Measurements from ENCODE around the gene SEPHS1. TPM values are rescaled to one million over a fixed set of nuclear protein-coding genes. Genes with fewer than 3 reads are reported as not detected.

The SEPHS1 gene
- total and polyA plus RNA-seq, 7 donors = 25.9 to 41.0 (median 33.5) TPM

- no peak for DNase-seq
- Histone ChIP-seq H3K36me3 (no peaks in the 10 kb centered on the region), H3K4me1 (no peaks in the 10 kb centered on the region), H3K4me3 (no peak overlapping the region), H3K27ac (no peak overlapping the region), H3K27me3 (no peaks in the 10 kb centered on the region), H3K9me3 (no peaks in the 10 kb centered on the region)
- no peak for TF ChIP-seq POLR2AphosphoS5 (IDR thresholded peaks at IDR 0.05)
- no peak for TF ChIP-seq POLR2A (IDR thresholded peaks at IDR 0.05)
- TF ChIP-seq CTCF (IDR thresholded peaks at IDR 0.05) = no peak
- no peak for TF ChIP-seq EP300 (IDR thresholded peaks at IDR 0.05)
- intact Hi-C loops (cut with DNase I) = no loop called here
- 89 to 90% methylated on average over 5 of the region's 5 CpGs for WGBS, 2 donors
Measured at GRCh38 chr10:13311177-13311575, 36.9 kb downstream of the SEPHS1 start.

- TF ChIP-seq POLR2A (IDR thresholded peaks at IDR 0.05) = no peak
- no peak for TF ChIP-seq CTCF (IDR thresholded peaks at IDR 0.05)
- no peak for TF ChIP-seq POLR2AphosphoS5 (IDR thresholded peaks at IDR 0.05)
- no peak for TF ChIP-seq EP300 (IDR thresholded peaks at IDR 0.05)
- intact Hi-C loops (cut with DNase I) = no loop called here
- 89 to 90% methylated on average over 7 of the region's 7 CpGs for WGBS, 2 donors
- DNase-seq = no peak
- Histone ChIP-seq H3K27ac (no peak overlapping the region), H3K4me3 (no peak overlapping the region), H3K9me3 (no peaks in the 10 kb centered on the region), H3K4me1 (no peaks in the 10 kb centered on the region), H3K27me3 (no peaks in the 10 kb centered on the region), H3K36me3 (no peaks in the 10 kb centered on the region)
Measured at GRCh38 chr10:13310518-13311176, 37.4 kb downstream of the SEPHS1 start.

GRCh38 chr10:13309792-13310191 lies 38.3 kb downstream of the SEPHS1 start:
- Histone ChIP-seq H3K36me3 (no peaks in the 10 kb centered on the region), H3K27me3 (no peaks in the 10 kb centered on the region), H3K9me3 (no peaks in the 10 kb centered on the region), H3K4me3 (no peak overlapping the region), H3K4me1 (no peaks in the 10 kb centered on the region), H3K27ac (no peak overlapping the region)
- intact Hi-C loops (cut with DNase I) = no loop called here
- TF ChIP-seq POLR2AphosphoS5 (IDR thresholded peaks at IDR 0.05) (no peak), EP300 (IDR thresholded peaks at IDR 0.05) (no peak), CTCF (IDR thresholded peaks at IDR 0.05) (no peak), POLR2A (IDR thresholded peaks at IDR 0.05) (no peak)
- WGBS, 2 donors = 95 to 96% methylated on average over 2 of the region's 2 CpGs
- no peak for DNase-seq

- Histone ChIP-seq H3K27ac (no peak overlapping the region), H3K4me1 (no peaks in the 10 kb centered on the region), H3K9me3 (no peaks in the 10 kb centered on the region), H3K27me3 (no peaks in the 10 kb centered on the region), H3K36me3 (no peaks in the 10 kb centered on the region), H3K4me3 (no peak overlapping the region)
- TF ChIP-seq POLR2AphosphoS5 (IDR thresholded peaks at IDR 0.05) = no peak
- no peak for TF ChIP-seq POLR2A (IDR thresholded peaks at IDR 0.05)
- TF ChIP-seq EP300 (IDR thresholded peaks at IDR 0.05) = no peak
- no peak for TF ChIP-seq CTCF (IDR thresholded peaks at IDR 0.05)
- intact Hi-C loops (cut with DNase I) = no loop called here
- 86 to 91% methylated on average over 6 of the region's 6 CpGs for WGBS, 2 donors
- DNase-seq = no peak
Measured at GRCh38 chr10:13308096-13308495, 40.0 kb downstream of the SEPHS1 start.

- no peaks in the 10 kb centered on the region for H3K27me3 ChIP-seq
- H3K9me3 ChIP-seq = no peaks in the 10 kb centered on the region
- H3K4me3 ChIP-seq = no peak overlapping the region
- DNase-seq = no peak
- no peak overlapping the region for H3K27ac ChIP-seq
- peaks cover 0 to 15% (median 9%) of the 10 kb centered on the region in 4 donors for H3K4me1 ChIP-seq
- intact Hi-C loops (cut with DNase I) = no loop called here
- WGBS, 2 donors = 85 to 89% methylated on average over 6 of the region's 6 CpGs
- H3K36me3 ChIP-seq = no peaks in the 10 kb centered on the region
- TF ChIP-seq CTCF (IDR thresholded peaks at IDR 0.05) = no peak
- TF ChIP-seq EP300 (IDR thresholded peaks at IDR 0.05) = no peak
- no peak for TF ChIP-seq POLR2A (IDR thresholded peaks at IDR 0.05)
- no peak for TF ChIP-seq POLR2AphosphoS5 (IDR thresholded peaks at IDR 0.05)
Measured at GRCh38 chr10:13306103-13306502, 42.0 kb downstream of the SEPHS1 start.

All from sigmoid colon (tissue), 7 donors.